AG04449 (cell line): ENCODE results near the gene MEDAG.

ENCODE experiments used
- CTCF ChIA-PET: fragments of 350-600 bp; formaldehyde crosslinking; extraction: SDS; loops from one replicate; lab custom pipeline; 2021; ENCODE audit warnings: antibody characterized with exemption; lab: Yijun Ruan, JAX
- POLR2A ChIA-PET: fragments of 400-600, 350-600 bp; formaldehyde crosslinking; extraction: SDS; loops from one replicate; lab custom pipeline; 2020; ENCODE audit warnings: antibody characterized with exemption, inconsistent platforms; lab: Yijun Ruan, JAX
- DNase-seq: peaks from one replicate; pipeline ENCODE4 v3.0.0-alpha.2; 2010; ENCODE audit warnings: low read depth, low spot score
- H3K4me3 ChIP-seq: 2 replicates; pipeline ENCODE4 v1.5.1; 2011; ENCODE audit warnings: low read depth, mild to moderate bottlenecking, control low read depth, low read length
- TF ChIP-seq, protein P1 (sequence below): IDR thresholded peaks from one replicate; pipeline ENCODE4 v1.5.1; 2011; ENCODE audit warnings: mild to moderate bottlenecking, moderate library complexity, low read length, control low read depth, inconsistent platforms; ENCODE audit not compliant: insufficient read depth; ENCODE audit errors: missing control alignments

MEDAG gene

DNA sequence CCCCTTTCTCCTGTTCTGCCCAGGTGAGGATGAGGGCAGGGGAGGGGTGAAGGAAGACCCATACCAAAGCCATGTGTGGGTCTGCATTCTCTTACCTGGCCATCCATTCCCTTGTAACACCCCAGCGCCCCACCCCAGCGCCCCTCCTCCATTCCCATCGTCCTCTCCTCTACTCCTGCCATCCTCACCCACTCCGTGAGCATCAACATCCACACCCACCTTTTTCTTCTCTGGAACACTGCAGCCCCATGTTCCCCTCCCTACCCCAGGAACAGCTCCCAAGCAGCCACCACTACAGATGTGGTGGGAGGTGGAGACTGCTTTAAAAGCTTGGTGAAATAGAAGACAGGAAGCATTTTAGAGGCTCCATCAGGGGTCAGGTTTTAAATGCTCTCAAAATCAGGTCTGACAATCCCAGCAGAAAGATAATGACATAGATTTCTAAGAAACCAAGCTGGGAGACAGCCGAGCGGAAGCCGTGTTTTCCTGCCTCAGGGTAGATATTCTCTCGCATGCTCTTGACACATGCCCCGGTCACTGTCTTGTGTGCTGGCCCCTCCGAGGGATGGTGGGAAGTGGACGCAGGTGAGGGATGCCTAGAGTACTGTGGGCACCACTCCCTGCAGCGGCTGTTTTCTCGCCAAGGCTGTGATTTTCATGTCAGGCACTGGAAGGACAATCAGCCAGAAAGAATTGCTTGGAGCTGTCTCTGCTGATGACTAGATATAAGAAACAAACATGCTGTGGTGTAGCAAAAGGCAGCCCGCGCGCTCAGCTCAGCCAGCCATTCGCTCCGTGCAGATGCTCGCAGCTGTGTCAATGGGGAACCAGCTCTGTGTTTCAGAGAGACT lies 9.8 kb downstream of the MEDAG start:
- peak overlapping the region; percentile 2; the same call in 1 of the 2 replicates for H3K4me3 ChIP-seq
- DNase-seq, result no peak
- ChIA-PET POLR2A (no interaction called here), CTCF (interaction anchor here (0.8 to 1.6 kb wide), 3 partner anchors 50 to 129 kb away, joined by 3 to 4 read pairs (median 4); no protein-coding TSS in a partner anchor)
- TF ChIP-seq, protein P1, sequence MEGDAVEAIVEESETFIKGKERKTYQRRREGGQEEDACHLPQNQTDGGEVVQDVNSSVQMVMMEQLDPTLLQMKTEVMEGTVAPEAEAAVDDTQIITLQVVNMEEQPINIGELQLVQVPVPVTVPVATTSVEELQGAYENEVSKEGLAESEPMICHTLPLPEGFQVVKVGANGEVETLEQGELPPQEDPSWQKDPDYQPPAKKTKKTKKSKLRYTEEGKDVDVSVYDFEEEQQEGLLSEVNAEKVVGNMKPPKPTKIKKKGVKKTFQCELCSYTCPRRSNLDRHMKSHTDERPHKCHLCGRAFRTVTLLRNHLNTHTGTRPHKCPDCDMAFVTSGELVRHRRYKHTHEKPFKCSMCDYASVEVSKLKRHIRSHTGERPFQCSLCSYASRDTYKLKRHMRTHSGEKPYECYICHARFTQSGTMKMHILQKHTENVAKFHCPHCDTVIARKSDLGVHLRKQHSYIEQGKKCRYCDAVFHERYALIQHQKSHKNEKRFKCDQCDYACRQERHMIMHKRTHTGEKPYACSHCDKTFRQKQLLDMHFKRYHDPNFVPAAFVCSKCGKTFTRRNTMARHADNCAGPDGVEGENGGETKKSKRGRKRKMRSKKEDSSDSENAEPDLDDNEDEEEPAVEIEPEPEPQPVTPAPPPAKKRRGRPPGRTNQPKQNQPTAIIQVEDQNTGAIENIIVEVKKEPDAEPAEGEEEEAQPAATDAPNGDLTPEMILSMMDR, result no peak

DNA sequence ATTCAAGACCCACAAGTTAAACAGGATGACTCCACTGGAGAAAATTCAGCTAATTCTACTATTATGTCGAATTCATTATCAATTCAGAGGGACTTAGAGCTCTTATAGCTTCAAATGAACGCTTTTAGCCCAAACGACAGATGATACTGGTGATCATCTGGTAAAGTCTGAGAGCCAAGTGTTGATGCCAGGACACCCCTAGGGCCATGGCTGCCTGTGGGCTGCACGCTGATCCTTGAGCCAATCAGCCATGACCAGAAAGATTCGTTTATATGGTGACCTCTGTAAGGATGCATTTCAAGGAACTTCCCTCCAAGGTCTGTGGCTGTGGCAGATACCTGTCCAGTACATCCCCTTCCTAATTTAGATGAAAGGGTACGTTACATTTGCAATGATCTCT lies 10.9 kb downstream of the MEDAG start:
- no peak overlapping the region for H3K4me3 ChIP-seq
- ChIA-PET CTCF (interaction anchor here (0.8 to 1.6 kb wide), 4 partner anchors 10 to 128 kb away, joined by 3 to 4 read pairs (median 4); no protein-coding TSS in a partner anchor), POLR2A (no interaction called here)
- TF ChIP-seq, protein P1, result no peak
- no peak for DNase-seq

DNA sequence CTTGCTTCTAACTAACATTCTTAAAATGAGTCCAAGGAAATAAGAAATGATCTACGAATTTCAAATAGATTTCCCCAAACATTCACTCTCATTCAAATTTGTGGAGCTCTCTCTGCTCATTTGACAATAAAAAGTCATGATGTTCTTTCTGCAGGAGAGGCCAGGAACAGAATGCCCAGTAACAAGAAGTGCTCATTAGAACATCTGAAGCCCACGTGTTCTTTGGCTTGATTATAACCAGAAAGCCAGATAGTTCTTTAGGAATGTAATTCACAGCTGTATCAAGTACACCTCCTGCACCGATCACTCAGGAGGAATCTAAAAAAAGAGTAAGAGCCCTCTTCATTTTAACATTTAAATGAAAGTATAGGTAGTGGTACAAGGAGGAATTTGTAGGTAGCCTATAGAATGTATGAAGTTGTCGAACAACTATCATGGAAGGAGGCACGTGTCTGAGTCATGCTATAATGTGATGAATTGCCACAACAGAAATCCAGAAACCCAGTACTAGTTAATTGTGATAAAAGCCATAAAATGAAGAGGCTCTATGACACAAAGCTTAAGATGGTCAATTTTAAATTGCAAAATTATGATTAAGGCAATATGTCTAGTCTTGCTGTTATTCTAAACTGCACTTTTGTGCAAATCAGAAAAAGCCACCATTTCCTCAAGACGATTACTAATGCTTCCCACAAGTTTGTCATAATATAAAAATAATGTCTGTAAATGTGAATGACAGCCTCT lies 12.8 kb downstream of the MEDAG start:
- H3K4me3 ChIP-seq, result no peak overlapping the region
- TF ChIP-seq, protein P1, result no peak
- ChIA-PET POLR2A (no interaction called here), CTCF (interaction anchor here (0.6 to 0.9 kb wide), 2 partner anchors 9 to 126 kb away, joined by 3 to 4 read pairs; no protein-coding TSS in a partner anchor)
- no peak for DNase-seq

DNA sequence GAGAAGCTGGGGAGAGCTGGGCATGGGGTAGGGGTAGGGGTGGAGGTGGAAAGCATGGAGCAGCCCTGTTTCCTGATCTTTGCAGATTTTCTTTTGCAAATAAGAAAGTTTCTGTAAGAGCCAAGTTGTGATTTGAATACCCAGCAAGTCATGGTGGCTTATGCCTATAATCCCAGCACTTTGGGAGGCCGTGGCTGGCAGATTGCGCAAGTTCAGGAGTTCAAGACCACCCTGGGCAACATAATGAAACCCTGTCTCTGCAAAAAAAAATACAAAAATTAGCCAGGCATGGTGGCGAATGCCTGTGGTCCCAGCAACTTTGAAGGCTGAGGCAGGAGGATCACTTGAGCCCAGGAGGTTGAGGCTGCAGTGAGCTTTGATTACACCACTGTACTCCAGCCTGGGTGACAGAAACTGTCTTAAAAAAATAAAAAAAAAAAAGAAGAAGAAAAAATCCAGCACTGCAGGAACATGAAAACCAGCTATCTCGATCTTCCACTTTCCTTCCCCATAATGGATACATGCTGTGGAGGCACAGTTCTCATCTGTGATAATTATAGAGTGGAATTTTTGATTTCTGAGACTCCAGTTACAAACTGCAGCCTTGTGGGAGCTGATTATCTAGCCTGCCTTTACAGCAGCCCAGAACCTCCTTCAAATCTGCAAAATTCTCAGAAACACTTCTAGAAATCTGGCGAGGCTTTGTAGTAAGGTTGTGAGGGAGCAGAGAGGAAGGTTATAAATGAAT lies 14.3 kb downstream of the MEDAG start:
- ChIA-PET POLR2A (no interaction called here), CTCF (interaction anchor here (0.7 to 0.8 kb wide), 2 partner anchors 13 to 40 kb away, joined by 3 read pairs; no protein-coding TSS in a partner anchor)
- TF ChIP-seq, protein P1, result no peak

DNA sequence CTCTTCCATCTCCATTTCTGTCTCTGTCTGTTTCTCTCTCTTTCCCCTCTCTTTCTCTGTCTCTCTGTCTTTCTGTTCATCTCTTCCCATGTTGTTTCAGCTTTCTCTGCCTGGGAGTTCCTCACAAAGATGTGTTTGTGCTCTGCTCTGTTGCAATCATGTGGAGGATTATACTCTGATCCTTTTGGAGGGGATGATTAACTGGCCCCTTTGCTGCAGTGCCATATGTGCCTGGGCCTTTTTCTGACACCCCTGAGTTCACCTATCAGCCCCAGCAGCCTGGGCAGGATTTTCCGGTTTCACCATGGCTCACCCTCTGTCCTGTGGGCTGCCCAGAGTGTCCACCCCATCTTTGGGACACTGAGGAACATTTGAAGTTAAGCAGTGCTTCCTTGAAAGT lies 17.3 kb downstream of the MEDAG start:
- TF ChIP-seq, protein P1, result no peak

More for the DNA sequence above, 14.3 kb downstream of the MEDAG start:
- no peak for DNase-seq
- H3K4me3 ChIP-seq, result no peak overlapping the region

More for the DNA sequence above, 17.3 kb downstream of the MEDAG start:
- ChIA-PET CTCF (interaction anchor here (1.4 kb wide), 1 partner anchor 9 kb away, joined by 3 read pairs; no protein-coding TSS in a partner anchor), POLR2A (no interaction called here)
- DNase-seq, result no peak
- H3K4me3 ChIP-seq, result no peak overlapping the region
